ENCODE results near the gene SYK. TPM values are rescaled to one million over a fixed set of nuclear protein-coding genes. Genes with fewer than 3 reads are reported as not detected.

Gene SYK
- total RNA-seq, 1 experiment from 2014 or later, result 5.9 TPM

DNA sequence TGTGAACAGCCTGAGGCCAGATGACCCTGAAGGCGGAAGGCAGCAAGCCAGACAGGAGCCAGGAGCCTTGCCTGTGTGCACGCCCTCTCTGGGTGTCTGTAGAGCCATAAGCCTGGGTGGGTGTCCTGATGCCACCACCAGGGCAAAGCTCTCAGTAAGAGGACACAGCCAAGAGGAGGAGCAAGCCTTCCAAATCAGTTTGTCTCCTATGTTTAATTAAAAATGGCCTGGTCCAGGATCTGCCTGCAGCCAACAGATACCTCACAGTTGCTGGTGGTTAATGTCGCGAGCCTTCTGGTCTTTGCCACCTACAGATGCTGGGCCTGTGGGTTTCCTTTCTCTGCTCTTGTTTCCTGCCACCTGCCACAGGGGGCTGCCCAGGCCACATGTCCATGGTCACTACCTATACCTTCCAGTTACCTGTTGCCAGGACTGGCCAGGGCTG lies 56.9 kb downstream of the SYK start:
- POLR2A ChIA-PET, result interaction anchor here (0.6 kb wide), 1 partner anchor 825 kb away, joined by 3 read pairs; no protein-coding TSS in a partner anchor
- H3K9me3 Mint-ChIP-seq (ENCODE audit: unreplicated experiment), result no peaks in the 10 kb centered on the region
- intact Hi-C loops (cut with micrococcal nuclease), result no loop called here
- H3K27ac Mint-ChIP-seq (ENCODE audit: low read depth, unreplicated experiment), result no peak overlapping the region
- H3K4me1 Mint-ChIP-seq (ENCODE audit: insufficient read depth, unreplicated experiment), result peaks cover 12% of the 10 kb centered on the region
- TF ChIP-seq, protein P1, sequence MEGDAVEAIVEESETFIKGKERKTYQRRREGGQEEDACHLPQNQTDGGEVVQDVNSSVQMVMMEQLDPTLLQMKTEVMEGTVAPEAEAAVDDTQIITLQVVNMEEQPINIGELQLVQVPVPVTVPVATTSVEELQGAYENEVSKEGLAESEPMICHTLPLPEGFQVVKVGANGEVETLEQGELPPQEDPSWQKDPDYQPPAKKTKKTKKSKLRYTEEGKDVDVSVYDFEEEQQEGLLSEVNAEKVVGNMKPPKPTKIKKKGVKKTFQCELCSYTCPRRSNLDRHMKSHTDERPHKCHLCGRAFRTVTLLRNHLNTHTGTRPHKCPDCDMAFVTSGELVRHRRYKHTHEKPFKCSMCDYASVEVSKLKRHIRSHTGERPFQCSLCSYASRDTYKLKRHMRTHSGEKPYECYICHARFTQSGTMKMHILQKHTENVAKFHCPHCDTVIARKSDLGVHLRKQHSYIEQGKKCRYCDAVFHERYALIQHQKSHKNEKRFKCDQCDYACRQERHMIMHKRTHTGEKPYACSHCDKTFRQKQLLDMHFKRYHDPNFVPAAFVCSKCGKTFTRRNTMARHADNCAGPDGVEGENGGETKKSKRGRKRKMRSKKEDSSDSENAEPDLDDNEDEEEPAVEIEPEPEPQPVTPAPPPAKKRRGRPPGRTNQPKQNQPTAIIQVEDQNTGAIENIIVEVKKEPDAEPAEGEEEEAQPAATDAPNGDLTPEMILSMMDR (IDR thresholded peaks at IDR 0.05; ENCODE audit: unreplicated experiment), result no peak
- no peaks in the 10 kb centered on the region for H3K36me3 Mint-ChIP-seq (ENCODE audit: insufficient read depth, unreplicated experiment)
- H3K27me3 Mint-ChIP-seq (ENCODE audit: insufficient read depth, unreplicated experiment), result no peaks in the 10 kb centered on the region
- H3K4me3 Mint-ChIP-seq (ENCODE audit: unreplicated experiment), result no peak overlapping the region
- DNase-seq (ENCODE audit: unreplicated experiment), result no peak
- CTCF ChIA-PET, result interaction anchor here (0.6 to 2.2 kb wide), 2 partner anchors 14 to 1282 kb away, joined by 3 to 5 read pairs; no protein-coding TSS in a partner anchor
- BruUV-seq (replicated peaks), result no TSS peak

GRCh38 chr9:90860382-90860781 lies 58.8 kb downstream of the SYK start:
- intact Hi-C loops (cut with micrococcal nuclease), result no loop called here
- Mint-ChIP-seq H3K9me3 (ENCODE audit: unreplicated experiment) (no peaks in the 10 kb centered on the region), H3K4me1 (ENCODE audit: insufficient read depth, unreplicated experiment) (no peaks in the 10 kb centered on the region), H3K36me3 (ENCODE audit: insufficient read depth, unreplicated experiment) (no peaks in the 10 kb centered on the region), H3K4me3 (ENCODE audit: unreplicated experiment) (no peak overlapping the region), H3K27me3 (ENCODE audit: insufficient read depth, unreplicated experiment) (no peaks in the 10 kb centered on the region), H3K27ac (ENCODE audit: low read depth, unreplicated experiment) (no peak overlapping the region)
- ChIA-PET CTCF (no interaction called here), POLR2A (no interaction called here)
- TF ChIP-seq, protein P1 (IDR thresholded peaks at IDR 0.05; ENCODE audit: unreplicated experiment), result no peak
- DNase-seq (ENCODE audit: unreplicated experiment), result no peak
- BruUV-seq (replicated peaks), result no TSS peak

DNA sequence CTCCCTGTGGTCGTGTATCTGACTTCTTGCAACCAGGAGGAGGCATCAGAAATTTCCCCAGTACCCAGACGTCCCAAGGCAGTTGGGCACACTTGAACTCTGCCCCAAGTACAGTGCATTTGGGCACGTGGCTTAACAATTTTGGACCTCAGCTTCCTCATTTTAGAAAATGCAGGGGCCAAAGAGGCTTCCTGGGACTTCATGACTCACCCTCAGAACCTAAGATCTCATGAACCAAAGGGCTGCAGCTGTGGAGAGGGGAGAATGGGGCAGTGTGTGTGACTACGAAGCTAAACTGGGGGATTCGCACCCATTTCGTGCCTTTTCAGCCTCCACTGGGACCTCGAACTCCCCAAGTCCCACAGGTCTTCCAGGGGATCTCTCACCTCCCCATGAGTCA lies 59.2 kb downstream of the SYK start:
- intact Hi-C loops (cut with micrococcal nuclease), result no loop called here
- TF ChIP-seq, protein P1 (IDR thresholded peaks at IDR 0.05; ENCODE audit: unreplicated experiment), result no peak
- no peak overlapping the region for H3K27ac Mint-ChIP-seq (ENCODE audit: low read depth, unreplicated experiment)
- H3K27me3 Mint-ChIP-seq (ENCODE audit: insufficient read depth, unreplicated experiment), result no peaks in the 10 kb centered on the region
- no peaks in the 10 kb centered on the region for H3K4me1 Mint-ChIP-seq (ENCODE audit: insufficient read depth, unreplicated experiment)
- H3K36me3 Mint-ChIP-seq (ENCODE audit: insufficient read depth, unreplicated experiment), result no peaks in the 10 kb centered on the region
- no peaks in the 10 kb centered on the region for H3K9me3 Mint-ChIP-seq (ENCODE audit: unreplicated experiment)
- ChIA-PET CTCF (interaction anchor here (1.0 kb wide), 1 partner anchor 1261 kb away, joined by 3 read pairs; no protein-coding TSS in a partner anchor), POLR2A (no interaction called here)
- BruUV-seq (replicated peaks), result no TSS peak
- no peak overlapping the region for H3K4me3 Mint-ChIP-seq (ENCODE audit: unreplicated experiment)
- DNase-seq (ENCODE audit: unreplicated experiment), result no peak

GRCh38 chr9:90861380-90861779 lies 59.8 kb downstream of the SYK start:
- BruUV-seq (replicated peaks), result no TSS peak
- H3K9me3 Mint-ChIP-seq (ENCODE audit: unreplicated experiment), result no peaks in the 10 kb centered on the region
- ChIA-PET POLR2A (no interaction called here), CTCF (interaction anchor here (1.0 to 1.1 kb wide), 2 partner anchors 23 to 1261 kb away, joined by 3 read pairs; no protein-coding TSS in a partner anchor)
- intact Hi-C loops (cut with micrococcal nuclease), result no loop called here
- H3K36me3 Mint-ChIP-seq (ENCODE audit: insufficient read depth, unreplicated experiment), result no peaks in the 10 kb centered on the region
- DNase-seq (ENCODE audit: unreplicated experiment), result no peak
- no peak overlapping the region for H3K27ac Mint-ChIP-seq (ENCODE audit: low read depth, unreplicated experiment)
- TF ChIP-seq, protein P1 (IDR thresholded peaks at IDR 0.05; ENCODE audit: unreplicated experiment), result no peak
- no peak overlapping the region for H3K4me3 Mint-ChIP-seq (ENCODE audit: unreplicated experiment)
- no peaks in the 10 kb centered on the region for H3K27me3 Mint-ChIP-seq (ENCODE audit: insufficient read depth, unreplicated experiment)
- no peaks in the 10 kb centered on the region for H3K4me1 Mint-ChIP-seq (ENCODE audit: insufficient read depth, unreplicated experiment)

All from MCF 10A (cell line).